ENCODE results near the gene CDHR3.

Gene CDHR3

DNA sequence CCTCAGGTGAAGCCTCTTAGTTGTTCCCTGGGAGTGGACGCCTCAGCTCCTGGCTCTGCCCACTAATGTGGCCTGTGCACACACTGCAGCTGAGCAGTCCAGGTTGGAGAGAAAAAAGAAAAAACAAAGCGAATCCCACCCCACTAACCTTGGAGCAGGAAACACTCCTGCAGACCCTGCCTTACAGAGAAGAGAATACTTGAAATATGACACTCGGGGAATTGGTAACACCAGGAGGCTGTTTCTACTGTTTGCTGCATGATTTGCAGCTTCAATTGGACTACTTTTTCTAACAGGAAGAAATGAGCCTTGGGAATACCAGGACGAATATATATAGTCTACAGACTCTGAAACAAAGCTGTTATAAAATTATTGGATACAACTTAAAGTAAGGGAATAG is 22.2 kb downstream of the CDHR3 start:
- Histone ChIP-seq H3K27me3 (replicated peaks; ENCODE audit: control insufficient read depth, insufficient read depth, low read length) (no peaks in the 10 kb centered on the region), H3K4me3 (replicated peaks; ENCODE audit: low read depth, low read length) (no peak overlapping the region), H3K36me3 (ENCODE audit: control insufficient read depth, insufficient read depth, low read length) (no peaks in the 10 kb centered on the region)
- TF ChIP-seq, protein P1, sequence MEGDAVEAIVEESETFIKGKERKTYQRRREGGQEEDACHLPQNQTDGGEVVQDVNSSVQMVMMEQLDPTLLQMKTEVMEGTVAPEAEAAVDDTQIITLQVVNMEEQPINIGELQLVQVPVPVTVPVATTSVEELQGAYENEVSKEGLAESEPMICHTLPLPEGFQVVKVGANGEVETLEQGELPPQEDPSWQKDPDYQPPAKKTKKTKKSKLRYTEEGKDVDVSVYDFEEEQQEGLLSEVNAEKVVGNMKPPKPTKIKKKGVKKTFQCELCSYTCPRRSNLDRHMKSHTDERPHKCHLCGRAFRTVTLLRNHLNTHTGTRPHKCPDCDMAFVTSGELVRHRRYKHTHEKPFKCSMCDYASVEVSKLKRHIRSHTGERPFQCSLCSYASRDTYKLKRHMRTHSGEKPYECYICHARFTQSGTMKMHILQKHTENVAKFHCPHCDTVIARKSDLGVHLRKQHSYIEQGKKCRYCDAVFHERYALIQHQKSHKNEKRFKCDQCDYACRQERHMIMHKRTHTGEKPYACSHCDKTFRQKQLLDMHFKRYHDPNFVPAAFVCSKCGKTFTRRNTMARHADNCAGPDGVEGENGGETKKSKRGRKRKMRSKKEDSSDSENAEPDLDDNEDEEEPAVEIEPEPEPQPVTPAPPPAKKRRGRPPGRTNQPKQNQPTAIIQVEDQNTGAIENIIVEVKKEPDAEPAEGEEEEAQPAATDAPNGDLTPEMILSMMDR (IDR thresholded peaks at IDR 0.05; ENCODE audit: insufficient read depth, low read length, poor library complexity, severe bottlenecking), result no peak
- no peak for DNase-seq (ENCODE audit: extremely low read depth, insufficient read length)

DNA sequence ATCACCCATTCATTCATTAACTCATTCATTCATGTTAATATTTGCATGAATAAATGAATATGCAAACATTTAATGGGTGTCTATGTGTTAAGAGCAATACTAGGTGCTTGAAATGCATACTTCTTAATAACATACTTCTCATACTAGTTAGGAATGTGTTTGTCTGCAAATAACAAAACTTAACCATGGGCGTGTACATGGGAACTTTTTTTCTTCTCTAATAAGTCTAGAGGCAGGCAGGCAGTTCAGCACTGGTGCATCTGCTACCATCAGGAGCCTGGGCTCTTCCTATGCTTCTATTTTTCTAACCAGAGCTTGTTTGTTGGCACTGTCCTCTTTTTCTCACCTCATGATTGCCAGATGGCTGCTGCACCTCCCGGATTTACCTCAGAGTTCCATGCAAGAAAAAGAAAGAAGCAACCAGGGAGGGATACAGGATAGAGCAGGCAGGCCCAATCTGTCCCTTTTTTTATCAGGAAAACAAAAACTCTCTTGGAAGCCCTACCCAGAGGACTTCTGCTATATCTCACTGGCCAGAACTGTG is 22.7 kb downstream of the CDHR3 start:
- DNase-seq (ENCODE audit: extremely low read depth, insufficient read length), result no peak
- H3K27me3 ChIP-seq (replicated peaks; ENCODE audit: control insufficient read depth, insufficient read depth, low read length), result no peaks in the 10 kb centered on the region
- no peak overlapping the region for H3K4me3 ChIP-seq (replicated peaks; ENCODE audit: low read depth, low read length)
- TF ChIP-seq, protein P1 (IDR thresholded peaks at IDR 0.05; ENCODE audit: insufficient read depth, low read length, poor library complexity, severe bottlenecking), result no peak
- no peaks in the 10 kb centered on the region for H3K36me3 ChIP-seq (ENCODE audit: control insufficient read depth, insufficient read depth, low read length)

DNA sequence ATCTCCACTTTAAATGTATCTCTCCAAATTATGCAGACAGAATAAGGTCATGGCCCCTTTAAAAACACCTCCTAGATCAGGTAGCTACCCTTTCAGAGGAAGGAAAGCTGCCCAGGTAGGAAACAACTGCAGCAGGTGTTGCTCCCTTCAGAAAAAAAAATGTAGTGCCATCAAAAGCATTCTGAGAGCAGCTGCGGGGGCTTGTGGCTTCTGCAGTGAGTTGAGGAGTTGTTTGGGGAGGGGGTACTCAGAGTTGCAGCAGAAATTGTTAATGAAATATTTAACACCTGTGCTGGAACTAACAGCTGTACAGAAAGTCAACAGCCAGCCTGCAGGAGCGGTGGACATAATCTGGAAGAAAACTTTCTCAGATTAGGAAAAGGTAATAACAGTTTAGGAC is 24.0 kb downstream of the CDHR3 start:
- Histone ChIP-seq H3K36me3 (ENCODE audit: control insufficient read depth, insufficient read depth, low read length) (no peaks in the 10 kb centered on the region), H3K27me3 (replicated peaks; ENCODE audit: control insufficient read depth, insufficient read depth, low read length) (no peaks in the 10 kb centered on the region), H3K4me3 (replicated peaks; ENCODE audit: low read depth, low read length) (no peak overlapping the region)
- TF ChIP-seq, protein P1 (IDR thresholded peaks at IDR 0.05; ENCODE audit: insufficient read depth, low read length, poor library complexity, severe bottlenecking), result no peak
- DNase-seq (ENCODE audit: extremely low read depth, insufficient read length), result no peak

DNA sequence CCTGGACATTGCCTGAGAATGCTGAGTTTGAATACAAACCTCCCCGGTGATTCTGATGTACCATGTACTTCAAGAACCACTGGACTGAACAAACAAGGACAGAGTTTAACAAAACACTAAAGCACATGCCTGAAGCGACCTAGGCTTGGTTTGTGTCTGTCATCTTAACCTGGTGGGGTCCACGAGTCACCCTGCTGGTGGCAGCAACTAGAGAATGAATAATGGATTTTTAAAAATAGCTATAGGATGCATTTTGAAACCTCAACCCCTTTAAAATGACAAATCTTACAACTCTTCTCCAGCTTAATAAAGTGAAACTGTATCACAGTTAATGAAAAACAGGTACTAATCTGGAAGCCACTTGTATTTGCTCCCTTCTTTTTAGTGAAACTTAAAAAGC is 25.2 kb downstream of the CDHR3 start:
- Histone ChIP-seq H3K4me3 (replicated peaks; ENCODE audit: low read depth, low read length) (no peak overlapping the region), H3K27me3 (replicated peaks; ENCODE audit: control insufficient read depth, insufficient read depth, low read length) (no peaks in the 10 kb centered on the region), H3K36me3 (ENCODE audit: control insufficient read depth, insufficient read depth, low read length) (no peaks in the 10 kb centered on the region)
- DNase-seq (ENCODE audit: extremely low read depth, insufficient read length), result no peak
- TF ChIP-seq, protein P1 (IDR thresholded peaks at IDR 0.05; ENCODE audit: insufficient read depth, low read length, poor library complexity, severe bottlenecking), result no peak

DNA sequence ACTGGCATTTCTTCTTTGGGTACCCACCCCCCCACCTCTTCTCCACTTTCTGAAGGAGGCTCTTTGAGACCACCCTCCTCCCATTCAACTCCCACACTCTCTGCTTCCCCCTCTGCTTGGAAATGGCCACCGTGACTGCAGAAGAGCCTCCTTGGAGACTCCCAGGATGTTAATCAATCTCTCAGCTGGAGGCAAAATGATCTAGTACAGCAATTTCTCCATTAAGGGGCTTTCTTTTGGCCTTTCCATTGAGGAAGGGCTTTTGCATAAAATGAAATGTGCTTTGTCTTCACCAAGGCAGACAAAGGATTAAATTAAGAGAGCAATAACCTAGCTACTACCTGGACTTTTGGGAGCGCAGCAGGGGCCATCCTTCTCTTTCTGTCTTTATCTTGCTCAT is 26.1 kb downstream of the CDHR3 start:
- no peak overlapping the region for H3K4me3 ChIP-seq (replicated peaks; ENCODE audit: low read depth, low read length)
- TF ChIP-seq, protein P1 (IDR thresholded peaks at IDR 0.05; ENCODE audit: insufficient read depth, low read length, poor library complexity, severe bottlenecking), result no peak
- peaks cover 3% of the 10 kb centered on the region for H3K27me3 ChIP-seq (replicated peaks; ENCODE audit: control insufficient read depth, insufficient read depth, low read length)
- H3K36me3 ChIP-seq (ENCODE audit: control insufficient read depth, insufficient read depth, low read length), result no peaks in the 10 kb centered on the region
- DNase-seq (ENCODE audit: extremely low read depth, insufficient read length), result no peak

DNA sequence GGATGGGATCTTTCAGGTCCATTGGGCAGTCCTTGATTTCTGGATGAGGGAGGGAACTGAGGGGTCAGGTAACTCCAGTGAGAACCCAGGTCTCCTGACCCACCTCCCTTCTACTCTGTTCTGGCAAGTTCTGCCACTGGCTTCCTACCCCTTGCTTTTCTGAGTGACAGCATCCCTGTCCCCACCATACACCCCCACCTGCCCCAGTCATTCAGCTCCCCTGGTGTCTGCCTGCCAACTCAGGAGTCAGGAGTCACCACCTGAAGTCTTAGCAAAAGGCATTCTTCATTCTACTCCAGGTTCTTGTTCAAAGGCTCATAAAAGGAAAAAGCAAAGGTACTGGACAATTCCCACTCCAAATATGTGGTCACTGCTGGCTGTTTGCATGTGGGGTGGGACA is 26.6 kb downstream of the CDHR3 start:
- TF ChIP-seq, protein P1 (IDR thresholded peaks at IDR 0.05; ENCODE audit: insufficient read depth, low read length, poor library complexity, severe bottlenecking), result no peak
- H3K27me3 ChIP-seq (replicated peaks; ENCODE audit: control insufficient read depth, insufficient read depth, low read length), result peaks cover 3% of the 10 kb centered on the region
- no peaks in the 10 kb centered on the region for H3K36me3 ChIP-seq (ENCODE audit: control insufficient read depth, insufficient read depth, low read length)
- no peak for DNase-seq (ENCODE audit: extremely low read depth, insufficient read length)
- no peak overlapping the region for H3K4me3 ChIP-seq (replicated peaks; ENCODE audit: low read depth, low read length)
